GM12892 (cell line): Measurements from ENCODE around the gene HBE1.

Source experiments
- POLR2A ChIP-seq: IDR thresholded peaks from 2 replicates; pipeline ENCODE4 v1.6.1; 2011; ENCODE audit warnings: low read depth, low read length, control low read depth
- TAF1 ChIP-seq: IDR thresholded peaks from 2 replicates; pipeline ENCODE4 v1.6.1; 2011; ENCODE audit warnings: low read depth, mild to moderate bottlenecking, control low read depth, low read length, borderline replicate concordance

- TF ChIP-seq POLR2A (no peak), TAF1 (no peak)
Measured at GRCh38 chr11:5275369-5276110, 5.8 kb upstream of the HBE1 start.
